Activated CD4-positive, alpha-beta memory T cell treated with anti-CD3 and anti-CD28 coated beads for 36 hours (primary cell): ENCODE measurements around the gene C18orf32. TPM values are rescaled to one million over a fixed set of nuclear protein-coding genes. Genes with fewer than 3 reads are reported as not detected.
"Not testable (repeated sequence)": the region's sequence is repeated elsewhere in the genome, so short reads cannot be mapped to it uniquely, and the experiment has no call there.

ENCODE experiments used
- CTCF ChIA-PET: fragments of 350-600 bp; sonication (Branson Sonifier 250); formaldehyde crosslinking; loops from one replicate; lab custom pipeline; 2021; ENCODE audit warnings: antibody characterized with exemption, inconsistent platforms; lab: Charles Lee
- POLR2A ChIA-PET: fragments of 350-600 bp; sonication (Branson Sonifier 250); formaldehyde crosslinking; loops from one replicate; lab custom pipeline; 2021; ENCODE audit warnings: antibody characterized with exemption; lab: Charles Lee
- DNase-seq: peaks from one replicate; pipeline ENCODE4 v3.0.0-alpha.2; 2020
- H3K27ac Mint-ChIP-seq: one replicate; pipeline ENCODE4 v1.8.0; 2021; ENCODE audit warnings: mixed read lengths
- H3K27me3 Mint-ChIP-seq: one replicate; pipeline ENCODE4 v1.8.0; 2021; ENCODE audit warnings: mixed read lengths
- H3K36me3 Mint-ChIP-seq: one replicate; pipeline ENCODE4 v1.8.0; 2021; ENCODE audit warnings: mixed read lengths
- H3K4me1 Mint-ChIP-seq: one replicate; pipeline ENCODE4 v1.8.0; 2021; ENCODE audit warnings: low read depth, mixed read lengths
- H3K4me3 Mint-ChIP-seq: one replicate; pipeline ENCODE4 v1.8.0; 2021; ENCODE audit warnings: mild to moderate bottlenecking, mixed read lengths
- H3K9me3 Mint-ChIP-seq: one replicate; pipeline ENCODE4 v1.8.0; 2021; ENCODE audit warnings: mixed read lengths
- intact Hi-C: fragments of 100-400 bp; cut with micrococcal nuclease; formaldehyde crosslinking; loops from one replicate; pipeline ENCODE4 v1.15.1; 2023
- total RNA-seq, 2 experiments: library from RNA; stranded (reverse); gene quantifications; one replicate each; pipeline ENCODE4 v1.2.3, GENCODE V29; 2021

The C18orf32 gene
- total RNA-seq, 2 experiments from 2014 or later, result 26.5 to 27.5 TPM

DNA sequence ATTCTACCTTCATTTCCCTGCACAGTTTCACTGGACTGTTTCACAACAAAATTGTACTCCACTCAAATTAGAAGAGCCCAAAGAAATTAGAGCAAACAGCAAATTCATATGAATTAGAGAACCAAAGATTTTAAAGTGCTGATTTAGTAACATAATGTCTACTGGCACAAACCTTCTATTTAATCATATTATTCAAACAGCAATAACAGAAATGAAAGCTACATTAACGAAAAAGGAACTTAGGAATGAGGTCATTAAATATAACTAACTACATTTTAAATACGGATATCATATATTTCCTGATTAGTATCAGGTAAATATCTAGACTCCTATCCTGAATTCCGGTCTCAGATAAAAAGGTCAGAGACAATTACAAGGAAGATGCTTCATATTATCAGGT lies 5.1 kb downstream of the C18orf32 start:
- no peaks in the 10 kb centered on the region for H3K9me3 Mint-ChIP-seq
- ChIA-PET POLR2A (no interaction called here), CTCF (no interaction called here)
- intact Hi-C loops, result loop anchor here (10.0 kb wide), 1 partner anchor 537 kb away; no protein-coding TSS in a partner anchor
- no peak overlapping the region for H3K4me3 Mint-ChIP-seq
- H3K4me1 Mint-ChIP-seq, result peaks cover 26% of the 10 kb centered on the region
- DNase-seq, result no peak
- no peak overlapping the region for H3K27ac Mint-ChIP-seq
- H3K27me3 Mint-ChIP-seq, result no peaks in the 10 kb centered on the region
- H3K36me3 Mint-ChIP-seq, result peaks cover 28% of the 10 kb centered on the region

DNA sequence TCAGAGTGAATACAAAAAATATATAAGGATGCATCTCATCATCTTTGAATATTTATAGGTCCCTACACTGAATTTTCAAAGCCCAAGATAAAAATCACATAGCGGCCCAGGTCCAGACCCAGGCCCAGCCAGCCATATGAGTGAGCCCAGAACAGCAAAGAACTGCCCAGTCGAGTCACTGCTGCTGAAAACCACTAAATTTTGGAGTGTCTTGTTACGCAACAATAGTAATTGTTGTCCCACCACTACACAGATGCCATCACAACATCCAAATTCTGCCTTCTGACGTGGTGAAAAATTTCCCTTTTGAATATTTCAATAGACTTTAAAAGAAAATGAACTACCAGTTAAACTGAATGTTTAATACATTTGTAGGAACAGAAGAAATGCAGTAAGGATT lies 5.7 kb downstream of the C18orf32 start:
- no peak for DNase-seq
- Mint-ChIP-seq H3K36me3 (peaks cover 34% of the 10 kb centered on the region), H3K27ac (no peak overlapping the region), H3K4me3 (no peak overlapping the region), H3K27me3 (no peaks in the 10 kb centered on the region), H3K4me1 (peaks cover 27% of the 10 kb centered on the region), H3K9me3 (no peaks in the 10 kb centered on the region)
- ChIA-PET POLR2A (no interaction called here), CTCF (no interaction called here)
- intact Hi-C loops, result loop anchor here (10.0 kb wide), 1 partner anchor 537 kb away; no protein-coding TSS in a partner anchor

DNA sequence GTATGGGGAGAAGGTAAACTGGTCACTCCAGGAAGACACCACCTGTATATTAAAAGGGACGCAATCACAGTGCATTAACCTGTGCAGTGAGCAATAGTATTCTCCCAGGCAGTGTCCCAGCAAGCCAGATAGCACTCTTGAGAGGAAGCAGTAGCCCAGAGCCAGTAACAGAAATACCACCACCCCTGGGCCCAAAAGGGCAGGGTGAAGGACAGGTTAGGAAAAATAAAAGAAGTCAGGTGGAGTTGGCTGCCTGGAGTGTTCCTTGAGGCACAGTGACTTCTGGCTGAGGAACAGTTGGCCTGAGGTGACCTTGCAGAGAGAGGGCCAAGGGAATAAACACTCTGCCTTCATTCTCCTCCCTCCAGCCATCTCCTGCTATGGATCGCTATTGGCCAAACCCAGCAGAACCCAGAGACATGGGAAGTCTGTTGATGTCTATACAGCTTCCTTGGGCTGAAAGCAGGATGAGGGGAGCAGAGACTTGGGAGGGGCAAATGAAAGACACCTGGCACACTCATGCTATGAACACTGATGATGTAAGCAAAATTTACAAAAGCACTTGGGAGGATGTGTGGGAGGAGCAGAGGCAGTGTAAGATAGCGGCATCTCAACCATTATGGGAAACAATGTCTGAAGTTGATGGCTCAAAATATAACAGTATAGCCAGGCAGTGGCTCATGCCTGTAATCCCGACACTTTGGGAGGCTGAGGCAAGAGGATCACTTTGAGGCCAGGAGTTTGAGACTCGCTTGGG lies 7.5 kb downstream of the C18orf32 start:
- Mint-ChIP-seq H3K4me1 (peaks cover 17% of the 10 kb centered on the region), H3K4me3 (no peak overlapping the region), H3K27me3 (no peaks in the 10 kb centered on the region), H3K36me3 (peaks cover 31% of the 10 kb centered on the region), H3K27ac (peak overlapping the region; percentile 54), H3K9me3 (no peaks in the 10 kb centered on the region)
- ChIA-PET POLR2A (no interaction called here), CTCF (interaction anchor here (1.0 kb wide), 1 partner anchor 20 kb away, joined by 3 read pairs; no protein-coding TSS in a partner anchor)
- intact Hi-C loops, result loop anchor here (10.0 kb wide), 1 partner anchor 535 kb away; no protein-coding TSS in a partner anchor
- DNase-seq, result no peak

DNA sequence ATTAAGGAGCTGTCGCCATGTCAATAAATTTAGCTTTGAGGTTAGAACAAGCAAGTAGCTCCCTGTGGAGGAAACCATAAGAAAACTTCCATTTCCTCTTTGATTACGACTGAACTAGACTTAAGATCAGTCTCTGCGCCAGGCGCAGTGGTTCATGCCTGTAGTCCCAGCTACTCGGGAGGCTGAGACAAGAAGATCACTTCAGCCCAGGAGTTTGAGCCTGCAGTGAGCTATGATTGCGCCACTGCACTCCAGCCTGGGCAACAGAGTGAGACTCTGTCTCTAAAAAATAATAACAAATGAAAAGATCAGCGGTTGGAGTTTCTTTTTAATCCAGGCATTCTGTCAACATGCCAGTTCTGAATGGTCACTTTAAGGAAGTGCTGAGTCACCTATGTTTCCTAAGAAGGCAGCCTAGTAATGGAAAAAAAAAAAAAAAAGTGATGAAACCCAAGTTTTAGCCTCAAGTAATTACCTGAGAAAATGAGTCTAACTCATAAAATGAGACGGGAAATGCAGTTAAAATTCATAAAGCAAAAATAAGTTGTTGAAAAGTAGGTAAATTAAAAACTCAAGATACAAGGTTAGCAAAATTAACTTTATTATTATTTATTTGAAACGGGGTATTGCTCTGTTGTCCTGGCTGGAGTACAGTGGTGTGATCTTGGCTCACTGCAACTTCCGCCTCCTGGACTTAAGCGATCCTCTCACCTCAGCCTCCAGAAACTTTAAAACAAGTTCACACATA lies 10.2 kb downstream of the C18orf32 start:
- ChIA-PET CTCF (no interaction called here), POLR2A (interaction anchor here (2.6 kb wide), 1 partner anchor 10 kb away, joined by 8 read pairs; the partner anchor contains the start of gene C18orf32)
- Mint-ChIP-seq H3K4me3 (no peak overlapping the region), H3K27ac (peak overlapping the region; percentile 56), H3K4me1 (peaks cover 9% of the 10 kb centered on the region), H3K9me3 (no peaks in the 10 kb centered on the region), H3K27me3 (no peaks in the 10 kb centered on the region), H3K36me3 (peaks cover 20% of the 10 kb centered on the region)
- intact Hi-C loops, result no loop called here
- DNase-seq, result no peak

DNA sequence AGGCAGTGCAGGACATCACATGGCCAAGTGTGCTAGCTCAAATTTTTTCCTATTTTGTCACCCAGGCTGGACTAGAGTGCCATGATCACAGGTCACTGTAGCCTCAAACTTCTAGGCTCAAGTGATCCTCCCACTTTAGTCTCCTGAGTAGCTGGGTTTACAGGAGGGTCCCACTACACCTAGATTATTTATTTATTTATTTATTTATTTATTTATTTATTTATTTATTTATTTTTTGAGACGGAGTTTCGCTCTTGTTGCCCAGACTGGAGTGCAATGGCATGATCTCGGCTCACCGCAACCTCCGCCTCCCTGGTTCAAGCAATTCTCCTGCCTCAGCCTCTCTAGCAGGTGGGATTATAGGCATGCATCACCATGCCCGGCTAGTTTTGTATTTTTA lies 12.1 kb downstream of the C18orf32 start:
- H3K9me3 Mint-ChIP-seq, H3K27ac Mint-ChIP-seq, H3K4me1 Mint-ChIP-seq, CTCF ChIA-PET, POLR2A ChIA-PET, H3K27me3 Mint-ChIP-seq, intact Hi-C loops, H3K4me3 Mint-ChIP-seq, DNase-seq: not testable (repeated sequence)
- peaks cover 14% of the 10 kb centered on the region for H3K36me3 Mint-ChIP-seq

DNA sequence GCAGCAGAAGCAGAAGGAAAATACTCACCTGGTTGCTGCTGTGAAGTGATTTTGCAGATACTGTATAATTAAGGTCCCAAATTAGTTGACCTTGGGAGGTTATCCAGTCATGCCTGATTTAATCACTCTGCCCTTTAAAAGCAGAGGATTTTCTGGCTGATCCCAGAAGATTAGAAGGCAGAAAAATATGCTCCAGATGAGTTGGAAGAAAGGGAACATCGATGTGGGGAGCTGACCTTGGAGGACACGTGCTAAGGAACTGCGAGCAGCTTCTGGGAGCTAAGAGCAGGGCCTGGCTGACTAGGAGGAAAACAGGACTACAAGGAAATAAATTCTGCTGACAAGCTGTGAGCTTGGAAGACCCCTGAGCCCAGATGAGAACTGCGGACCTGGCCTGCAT lies 13.3 kb downstream of the C18orf32 start:
- Mint-ChIP-seq H3K4me1 (peaks cover 5% of the 10 kb centered on the region), H3K27me3 (peaks cover 10% of the 10 kb centered on the region), H3K4me3 (no peak overlapping the region), H3K9me3 (no peaks in the 10 kb centered on the region), H3K27ac (no peak overlapping the region), H3K36me3 (peaks cover 10% of the 10 kb centered on the region)
- ChIA-PET CTCF (no interaction called here), POLR2A (no interaction called here)
- DNase-seq, result no peak
- intact Hi-C loops, result no loop called here

DNA sequence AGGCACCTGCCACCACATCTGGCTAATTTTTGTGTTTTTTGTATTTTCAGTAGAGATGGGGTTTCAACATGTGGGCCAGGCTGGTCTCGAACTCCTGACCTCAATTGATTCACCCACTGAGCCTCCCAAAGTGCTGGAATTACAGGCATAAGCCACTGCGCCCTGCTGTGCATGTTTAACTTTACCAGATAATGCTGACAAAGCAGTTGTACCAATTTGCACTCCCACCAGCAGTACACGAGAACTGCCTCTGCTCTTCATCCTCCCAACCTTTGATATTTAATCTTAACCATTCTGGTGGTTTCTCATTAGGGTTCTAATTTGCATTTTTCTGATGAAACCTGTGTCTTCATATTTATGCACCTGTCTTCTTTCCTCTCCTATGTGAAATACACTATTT lies 14.6 kb downstream of the C18orf32 start:
- Mint-ChIP-seq H3K36me3 (peaks cover 10% of the 10 kb centered on the region), H3K27ac (no peak overlapping the region), H3K9me3 (no peaks in the 10 kb centered on the region), H3K4me1 (peaks cover 5% of the 10 kb centered on the region), H3K4me3 (no peak overlapping the region), H3K27me3 (peaks cover 10% of the 10 kb centered on the region)
- POLR2A ChIA-PET, result no interaction called here
- CTCF ChIA-PET, result no interaction called here
- intact Hi-C loops, result no loop called here
- DNase-seq, result no peak

DNA sequence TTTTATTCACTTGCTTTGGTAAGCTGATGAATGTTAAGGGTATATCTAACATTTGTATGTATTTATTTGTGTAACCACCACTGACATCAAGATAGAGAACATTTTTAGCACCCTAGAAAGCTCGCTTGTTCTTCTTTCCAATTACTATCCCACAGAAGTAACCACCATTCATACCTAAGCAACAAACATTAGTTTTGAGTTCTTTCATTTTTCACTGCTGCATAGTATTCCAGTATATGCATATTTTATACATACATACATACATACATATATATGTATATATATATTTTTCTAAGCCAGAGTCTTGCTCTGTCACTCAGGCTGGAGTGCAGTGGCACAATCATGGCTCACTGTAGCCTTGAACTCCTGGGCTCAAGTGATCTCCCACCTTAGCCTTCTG lies 15.5 kb downstream of the C18orf32 start:
- DNase-seq, result no peak
- Mint-ChIP-seq H3K36me3 (peaks cover 3% of the 10 kb centered on the region), H3K9me3 (no peaks in the 10 kb centered on the region), H3K4me3 (no peak overlapping the region), H3K27ac (no peak overlapping the region), H3K4me1 (peaks cover under 1% of the 10 kb centered on the region), H3K27me3 (peaks cover 10% of the 10 kb centered on the region)
- intact Hi-C loops, result no loop called here
- POLR2A ChIA-PET, result interaction anchor here (0.9 kb wide), 1 partner anchor 15 kb away, joined by 4 read pairs; the partner anchor contains the start of gene C18orf32
- CTCF ChIA-PET, result no interaction called here

DNA sequence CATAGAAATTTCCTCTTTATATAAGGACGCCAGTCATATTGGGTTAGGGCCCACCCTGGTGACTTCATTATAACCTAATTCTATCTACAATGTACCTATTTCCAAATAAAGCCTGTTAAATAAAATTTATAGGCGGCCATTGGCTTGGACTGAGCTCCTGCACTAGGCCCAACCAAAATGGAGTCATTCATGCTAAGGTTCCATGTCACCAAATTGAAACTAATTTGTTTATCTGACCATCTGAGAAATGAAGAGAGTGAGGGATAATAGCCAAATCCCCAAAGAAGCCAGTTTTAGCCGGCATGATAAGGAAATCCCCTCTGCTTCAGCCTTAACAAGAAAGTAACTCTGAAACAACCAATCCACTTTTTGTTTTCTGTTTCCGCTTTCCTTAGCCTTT lies 19.4 kb downstream of the C18orf32 start:
- ChIA-PET CTCF (no interaction called here), POLR2A (no interaction called here)
- peaks cover 10% of the 10 kb centered on the region for H3K27me3 Mint-ChIP-seq
- no peak for DNase-seq
- no peak overlapping the region for H3K27ac Mint-ChIP-seq
- H3K4me1 Mint-ChIP-seq, result no peaks in the 10 kb centered on the region
- no peaks in the 10 kb centered on the region for H3K9me3 Mint-ChIP-seq
- H3K36me3 Mint-ChIP-seq, result no peaks in the 10 kb centered on the region
- intact Hi-C loops, result no loop called here
- H3K4me3 Mint-ChIP-seq, result no peak overlapping the region

DNA sequence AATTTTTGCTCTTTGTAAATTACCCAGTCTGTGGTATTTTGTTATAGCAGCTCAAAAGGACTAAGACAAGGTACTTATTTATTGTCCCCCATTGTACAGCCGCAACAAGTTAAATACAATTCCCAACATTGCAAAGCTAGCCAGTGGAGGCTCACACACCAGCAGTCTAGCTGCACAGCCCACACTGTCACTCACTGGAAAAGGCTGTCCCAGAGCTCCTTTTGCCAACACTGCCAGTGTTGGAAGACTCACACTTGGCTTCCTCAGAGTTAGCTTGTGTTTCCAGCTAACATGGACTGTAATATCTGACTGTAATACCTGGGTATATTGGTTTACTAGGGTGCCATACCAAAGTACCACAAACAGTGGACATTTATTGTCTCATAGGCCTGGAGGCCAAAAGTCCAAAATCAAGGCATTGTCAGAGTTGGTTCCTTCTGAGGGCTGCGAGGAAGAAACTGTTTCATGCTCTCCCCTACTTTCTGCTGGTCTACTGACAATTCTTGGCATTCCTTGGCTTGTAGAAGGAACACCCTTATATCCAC lies 19.9 kb downstream of the C18orf32 start:
- intact Hi-C loops, result no loop called here
- H3K36me3 Mint-ChIP-seq, result no peaks in the 10 kb centered on the region
- H3K9me3 Mint-ChIP-seq, result no peaks in the 10 kb centered on the region
- ChIA-PET CTCF (no interaction called here), POLR2A (no interaction called here)
- no peak overlapping the region for H3K4me3 Mint-ChIP-seq
- H3K4me1 Mint-ChIP-seq, result no peaks in the 10 kb centered on the region
- peaks cover 10% of the 10 kb centered on the region for H3K27me3 Mint-ChIP-seq
- H3K27ac Mint-ChIP-seq, result no peak overlapping the region
- DNase-seq, result no peak

DNA sequence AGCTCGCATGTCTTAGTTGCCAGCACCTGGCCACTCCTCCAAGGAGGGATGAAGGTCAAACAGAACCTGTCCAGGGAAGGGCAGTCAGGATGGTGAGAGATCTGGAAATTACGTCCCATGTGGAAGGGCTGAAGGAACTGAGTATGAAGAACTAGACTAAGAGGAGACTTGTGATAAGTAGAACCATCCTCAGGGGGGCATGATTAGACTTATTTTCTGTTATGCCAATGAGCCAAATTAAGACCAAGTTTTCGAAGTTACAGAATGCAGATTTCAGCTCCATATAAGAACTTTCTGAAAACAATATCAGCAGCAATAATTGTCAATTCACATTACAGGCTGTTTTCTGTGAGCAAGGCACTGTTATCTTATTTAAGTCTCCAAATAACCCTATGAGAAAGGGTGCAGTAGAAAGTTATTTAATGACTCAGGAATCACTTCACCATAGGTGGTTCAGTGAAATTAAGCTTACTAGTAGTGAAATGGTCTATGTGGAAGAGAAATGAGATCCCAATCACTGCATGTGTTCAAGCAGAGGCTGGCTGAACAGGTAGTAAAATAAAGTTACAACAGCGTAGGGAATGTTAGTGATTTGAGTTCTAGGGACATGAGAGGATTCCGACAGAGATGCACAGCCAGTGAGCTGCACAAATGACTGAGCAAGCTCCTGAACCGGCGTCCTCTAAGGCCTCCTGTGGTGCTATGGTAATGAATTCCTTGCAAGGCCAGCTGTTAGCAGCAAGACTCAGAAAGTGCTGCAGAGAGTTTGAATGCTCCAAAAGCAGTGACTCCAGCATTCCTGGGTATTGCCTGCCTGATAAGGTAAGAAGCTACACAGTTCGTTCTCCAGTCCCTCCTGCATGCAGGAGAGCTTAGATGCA lies 22.1 kb downstream of the C18orf32 start:
- Mint-ChIP-seq H3K4me1 (peaks cover 9% of the 10 kb centered on the region), H3K9me3 (no peaks in the 10 kb centered on the region), H3K27ac (no peak overlapping the region), H3K27me3 (peaks cover 3% of the 10 kb centered on the region), H3K36me3 (no peaks in the 10 kb centered on the region), H3K4me3 (no peak overlapping the region)
- ChIA-PET CTCF (no interaction called here), POLR2A (no interaction called here)
- no peak for DNase-seq
- intact Hi-C loops, result no loop called here
